SH-SY5Y (cell line): Measurements from ENCODE around the gene UVRAG.

Experiments
- GATA2 ChIP-seq: IDR thresholded peaks from 2 replicates; pipeline ENCODE4 v1.6.1; 2011; ENCODE audit warnings: mild to moderate bottlenecking, low read depth, low read length
- GATA3 ChIP-seq: IDR thresholded peaks from 2 replicates; pipeline ENCODE4 v1.6.1; 2011; ENCODE audit warnings: low read depth, mild to moderate bottlenecking, low read length, moderate library complexity

GRCh38 chr11:76087749-76088148 is 272.7 kb downstream of the UVRAG start:
- TF ChIP-seq GATA2: no peak
- TF ChIP-seq GATA3: no peak
